Chondrocyte (in vitro differentiated cells): ENCODE data around the gene S100A14. TPM values are rescaled to one million over a fixed set of nuclear protein-coding genes. Genes with fewer than 3 reads are reported as not detected.

Source experiments
- DNase-seq: peaks from one replicate; pipeline ENCODE4 v3.0.0; 2021; ENCODE audit warnings: mixed read lengths, low spot score
- H3K27ac Mint-ChIP-seq: one replicate; pipeline ENCODE4 v1.8.0; 2021; ENCODE audit warnings: mild to moderate bottlenecking, moderate library complexity, mixed read lengths; ENCODE audit not compliant: unreplicated experiment
- H3K27me3 Mint-ChIP-seq: 2 replicates; pipeline ENCODE4 v1.8.0; 2021; ENCODE audit warnings: low read depth, mixed read lengths
- H3K36me3 Mint-ChIP-seq: 2 replicates; pipeline ENCODE4 v1.8.0; 2021; ENCODE audit warnings: low read depth, mixed read lengths
- H3K4me1 Mint-ChIP-seq: 2 replicates; pipeline ENCODE4 v1.8.0; 2021; ENCODE audit warnings: low read depth, mild to moderate bottlenecking, mixed read lengths
- H3K4me3 Mint-ChIP-seq: one replicate; pipeline ENCODE4 v1.8.0; 2021; ENCODE audit warnings: mild to moderate bottlenecking, moderate library complexity, mixed read lengths; ENCODE audit not compliant: unreplicated experiment
- H3K9me3 Mint-ChIP-seq: 2 replicates; pipeline ENCODE4 v1.8.0; 2021; ENCODE audit warnings: low read depth, mixed read lengths
- total RNA-seq: library from RNA; stranded (reverse); gene quantifications from 3 replicates; pipeline ENCODE4 v1.2.1, GENCODE V29; 2021
- TF ChIP-seq, protein P1 (sequence below): fragments of 200-600 bp; sonication (generic); IDR thresholded peaks from 2 replicates; pipeline ENCODE4 v1.5.0; 2021; ENCODE audit warnings: antibody characterized with exemption, mild to moderate bottlenecking, moderate library complexity

The S100A14 gene
- total RNA-seq, 1 donor from 2014 or later, result not detected

DNA sequence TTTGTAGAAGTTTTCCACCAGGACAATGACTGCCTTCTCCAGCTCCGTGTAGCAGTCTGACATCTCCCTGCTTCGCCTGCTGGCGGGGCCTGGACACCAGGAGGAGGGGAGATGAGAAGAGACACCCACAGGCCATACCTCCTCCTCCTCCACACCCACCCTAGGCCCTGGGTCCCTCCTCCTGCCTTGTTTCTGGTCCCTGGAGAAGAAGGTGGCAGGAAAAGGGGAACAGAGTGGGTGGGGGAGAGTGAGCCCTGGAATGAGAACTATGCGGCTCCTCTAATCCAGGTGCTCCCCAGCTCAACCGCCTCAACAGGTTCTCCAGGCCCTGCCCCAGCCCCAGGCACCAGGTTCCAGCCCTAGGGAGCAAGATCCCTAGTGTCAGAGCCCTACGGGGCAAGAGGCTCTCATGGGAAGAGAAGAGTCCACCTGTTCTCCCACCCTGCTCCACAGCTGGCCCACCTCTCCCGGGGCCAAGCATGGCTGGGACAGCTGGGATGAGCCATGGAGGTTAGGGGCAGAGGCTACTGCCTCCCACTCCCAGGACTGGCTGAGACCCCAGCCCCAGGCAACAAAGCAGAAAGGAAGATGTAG is 7.9 kb downstream of the S100A14 start:
- peak overlapping the region; percentile 73 for H3K4me3 Mint-ChIP-seq
- H3K27me3 Mint-ChIP-seq, result no peaks in the 10 kb centered on the region
- H3K9me3 Mint-ChIP-seq, result no peaks in the 10 kb centered on the region
- no peak for DNase-seq
- H3K36me3 Mint-ChIP-seq, result peaks cover 5% of the 10 kb centered on the region
- TF ChIP-seq, protein P1, sequence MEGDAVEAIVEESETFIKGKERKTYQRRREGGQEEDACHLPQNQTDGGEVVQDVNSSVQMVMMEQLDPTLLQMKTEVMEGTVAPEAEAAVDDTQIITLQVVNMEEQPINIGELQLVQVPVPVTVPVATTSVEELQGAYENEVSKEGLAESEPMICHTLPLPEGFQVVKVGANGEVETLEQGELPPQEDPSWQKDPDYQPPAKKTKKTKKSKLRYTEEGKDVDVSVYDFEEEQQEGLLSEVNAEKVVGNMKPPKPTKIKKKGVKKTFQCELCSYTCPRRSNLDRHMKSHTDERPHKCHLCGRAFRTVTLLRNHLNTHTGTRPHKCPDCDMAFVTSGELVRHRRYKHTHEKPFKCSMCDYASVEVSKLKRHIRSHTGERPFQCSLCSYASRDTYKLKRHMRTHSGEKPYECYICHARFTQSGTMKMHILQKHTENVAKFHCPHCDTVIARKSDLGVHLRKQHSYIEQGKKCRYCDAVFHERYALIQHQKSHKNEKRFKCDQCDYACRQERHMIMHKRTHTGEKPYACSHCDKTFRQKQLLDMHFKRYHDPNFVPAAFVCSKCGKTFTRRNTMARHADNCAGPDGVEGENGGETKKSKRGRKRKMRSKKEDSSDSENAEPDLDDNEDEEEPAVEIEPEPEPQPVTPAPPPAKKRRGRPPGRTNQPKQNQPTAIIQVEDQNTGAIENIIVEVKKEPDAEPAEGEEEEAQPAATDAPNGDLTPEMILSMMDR, result no peak
- peak overlapping the region; percentile 97 for H3K27ac Mint-ChIP-seq
- peaks cover 48% of the 10 kb centered on the region for H3K4me1 Mint-ChIP-seq

DNA sequence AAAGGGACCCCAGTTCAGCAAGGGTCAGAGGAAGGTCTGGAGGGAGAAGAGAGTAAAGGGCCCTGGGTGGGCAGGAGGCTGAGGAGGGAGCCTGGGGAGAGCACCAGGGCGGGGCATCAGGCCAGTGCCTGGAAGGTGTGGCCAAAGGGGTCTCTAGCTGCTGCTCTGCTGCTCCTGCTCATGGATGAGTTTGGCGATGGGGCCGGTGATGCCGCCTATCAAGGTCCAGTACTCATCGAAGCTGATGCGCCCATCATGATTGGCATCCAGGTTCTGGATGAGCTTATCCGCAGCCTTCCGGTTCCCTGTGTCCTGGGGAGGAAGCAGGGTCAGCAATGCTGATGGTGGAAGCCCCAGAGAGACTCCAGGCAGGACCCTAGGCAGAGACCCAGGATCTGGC is 8.7 kb downstream of the S100A14 start:
- DNase-seq, result no peak
- Mint-ChIP-seq H3K9me3 (no peaks in the 10 kb centered on the region), H3K27ac (peak overlapping the region; percentile 66), H3K4me3 (no peak overlapping the region), H3K27me3 (no peaks in the 10 kb centered on the region), H3K36me3 (peaks cover 5% of the 10 kb centered on the region), H3K4me1 (peaks cover 47% of the 10 kb centered on the region)
- TF ChIP-seq, protein P1, result no peak

DNA sequence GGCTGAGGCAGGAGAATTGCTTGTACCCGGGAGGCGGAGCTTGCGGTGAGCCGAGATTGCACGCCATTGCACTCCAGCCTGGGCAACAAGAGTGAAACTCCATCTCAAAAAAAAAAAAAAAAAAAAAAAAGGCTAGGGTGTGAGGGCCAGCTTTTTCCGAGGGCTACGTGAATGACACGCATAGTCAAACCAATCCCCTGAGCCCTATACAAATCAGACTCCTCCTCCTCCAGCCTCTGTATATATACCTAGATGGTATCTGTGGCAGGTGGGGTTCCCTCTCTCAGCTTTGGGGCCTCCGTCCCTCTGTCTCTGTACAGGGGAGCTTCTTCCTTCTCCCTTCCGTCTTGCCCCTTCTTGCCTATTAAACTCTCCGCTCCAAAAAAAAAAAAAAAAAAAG is 9.9 kb downstream of the S100A14 start:
- peaks cover 36% of the 10 kb centered on the region for H3K4me1 Mint-ChIP-seq

DNA sequence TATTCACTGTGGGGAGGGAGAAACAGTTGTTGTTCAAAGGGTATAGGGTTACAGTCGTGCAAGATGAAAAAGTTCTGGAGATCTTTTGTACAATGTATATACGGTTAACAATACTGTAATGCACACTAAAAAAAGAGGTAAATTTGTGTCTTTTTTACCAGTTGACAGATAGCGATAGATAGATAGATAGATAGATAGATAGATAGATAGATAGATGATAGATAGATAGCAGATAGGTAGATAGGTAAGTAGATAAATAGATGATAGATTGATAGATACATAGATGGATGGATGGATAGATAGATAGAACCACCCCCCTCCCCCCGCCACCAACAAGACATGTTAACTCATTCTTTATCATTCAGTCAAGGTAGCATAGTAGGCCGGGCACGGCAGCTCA is 13.4 kb downstream of the S100A14 start:
- Mint-ChIP-seq H3K36me3 (peaks cover 10% of the 10 kb centered on the region), H3K27me3 (no peaks in the 10 kb centered on the region), H3K9me3 (no peaks in the 10 kb centered on the region), H3K27ac (no peak overlapping the region), H3K4me3 (no peak overlapping the region), H3K4me1 (peaks cover 5% of the 10 kb centered on the region)
- TF ChIP-seq, protein P1, result no peak
- DNase-seq, result no peak

More for the DNA sequence above, 9.9 kb downstream of the S100A14 start:
- DNase-seq, result no peak
- Mint-ChIP-seq H3K36me3 (peaks cover 8% of the 10 kb centered on the region), H3K4me3 (no peak overlapping the region), H3K27ac (no peak overlapping the region), H3K27me3 (no peaks in the 10 kb centered on the region), H3K9me3 (no peaks in the 10 kb centered on the region)
- TF ChIP-seq, protein P1, result no peak

DNA sequence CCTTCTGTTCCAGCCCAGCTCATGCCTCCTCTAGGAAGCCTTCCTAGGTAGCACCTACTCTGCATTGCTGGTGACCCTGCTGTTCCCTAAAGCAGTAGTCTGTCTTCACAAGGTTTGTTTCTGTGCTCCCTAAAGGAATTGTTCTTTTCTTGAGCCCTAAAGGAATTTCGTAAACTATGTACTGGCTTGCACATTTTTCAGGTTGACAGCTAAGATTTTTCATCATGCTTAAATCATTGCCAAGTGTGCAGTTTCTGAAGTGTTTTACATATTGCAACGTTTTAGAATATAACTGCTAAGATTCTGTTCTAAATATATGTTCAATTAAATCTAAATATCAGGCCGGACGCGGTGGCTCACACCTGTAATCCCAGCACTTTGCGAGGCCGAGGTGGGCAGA is 16.3 kb downstream of the S100A14 start:
- peaks cover 4% of the 10 kb centered on the region for H3K36me3 Mint-ChIP-seq
- no peak for DNase-seq
- no peak overlapping the region for H3K4me3 Mint-ChIP-seq
- H3K9me3 Mint-ChIP-seq, result no peaks in the 10 kb centered on the region
- TF ChIP-seq, protein P1, result no peak
- peaks cover 3% of the 10 kb centered on the region for H3K4me1 Mint-ChIP-seq
- no peak overlapping the region for H3K27ac Mint-ChIP-seq
- H3K27me3 Mint-ChIP-seq, result no peaks in the 10 kb centered on the region
